Measurements from ENCODE around the gene OXLD1.
"Not testable (repeated sequence)": the region's sequence is repeated elsewhere in the genome, so short reads cannot be mapped to it uniquely, and the experiment has no call there.

OXLD1 gene

DNA sequence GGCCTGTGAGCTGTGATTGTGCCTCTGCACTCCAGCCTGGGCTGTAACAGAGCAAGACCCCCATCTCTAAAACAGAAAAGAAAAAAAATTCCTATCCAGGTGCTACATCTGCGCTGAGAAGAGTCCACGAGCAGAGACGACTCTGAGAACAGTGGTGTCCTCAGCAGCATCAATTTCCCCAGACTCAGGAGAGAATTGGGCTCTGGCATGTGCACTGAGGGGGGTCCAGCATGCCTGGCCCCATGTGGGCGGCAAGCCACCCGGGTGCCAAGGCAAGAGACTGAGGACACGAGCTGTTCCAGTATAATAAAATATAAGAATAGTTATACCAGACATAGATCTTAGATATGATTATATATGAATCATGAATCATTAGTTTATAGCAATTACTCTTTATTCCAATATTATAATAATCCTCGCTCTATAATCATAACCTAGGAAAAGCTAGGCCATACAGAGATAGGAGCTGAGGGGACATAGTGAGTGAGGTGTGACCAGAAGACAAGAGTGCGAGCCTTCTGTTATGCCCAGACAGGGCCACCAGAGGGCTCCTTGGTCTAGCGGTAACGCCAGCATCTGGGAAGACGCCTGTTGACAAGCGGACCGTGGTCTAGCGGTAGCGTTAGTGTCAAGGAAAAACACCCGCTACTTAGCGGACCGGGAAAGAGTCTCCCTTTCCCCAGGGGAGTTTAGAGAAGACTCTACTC, 9.3 kb upstream of the OXLD1 start:
- H3K36me3 ChIP-seq (ENCODE audit: control insufficient read depth, insufficient read depth, low read length), result peaks cover 38% of the 10 kb centered on the region
- not testable (repeated sequence) for H3K4me1 ChIP-seq (ENCODE audit: control insufficient read depth, insufficient read depth, low read length); H3K9me3 ChIP-seq (ENCODE audit: control insufficient read depth, insufficient read depth, low read length); H3K27ac ChIP-seq (ENCODE audit: low read depth, low read length); H3K4me3 ChIP-seq (ENCODE audit: low read depth, low read length); H3K27me3 ChIP-seq (ENCODE audit: control insufficient read depth, insufficient read depth, low read length); H3K9ac ChIP-seq (ENCODE audit: low read depth, low read length)

DNA sequence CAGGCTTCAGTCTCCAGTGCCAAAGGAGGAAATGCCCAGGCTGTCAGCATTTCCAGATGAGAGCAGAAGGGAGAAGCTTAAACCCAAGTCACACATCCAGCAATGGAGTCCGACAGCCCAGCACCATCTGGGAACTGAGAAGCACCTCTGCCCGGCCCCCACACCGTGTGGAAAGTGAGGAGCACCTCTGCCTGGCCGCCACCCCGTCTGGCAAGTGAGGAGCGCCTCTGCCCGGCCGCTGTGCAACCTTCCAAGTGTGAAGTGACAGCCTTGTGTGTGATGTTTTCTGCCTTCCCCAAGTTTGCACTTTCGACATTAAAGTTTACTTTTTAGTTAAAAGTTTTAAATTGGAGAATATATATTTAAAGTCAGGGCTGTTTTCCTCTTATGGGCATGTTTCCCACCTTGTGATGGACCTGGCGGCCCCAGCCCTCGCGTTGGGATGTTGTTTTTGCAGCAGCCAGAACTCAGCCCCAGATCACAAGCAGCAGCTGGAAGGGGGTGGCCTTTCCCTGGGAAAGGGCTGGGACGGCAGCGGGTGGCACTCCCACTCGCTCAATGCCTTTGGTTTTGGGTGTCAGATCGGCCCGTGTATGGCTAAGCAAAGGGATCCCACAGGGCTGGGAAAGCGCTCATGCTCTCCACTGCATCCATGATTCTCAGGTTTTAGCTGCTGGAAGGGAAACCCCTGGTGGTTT, 7.3 kb upstream of the OXLD1 start:
- no peaks in the 10 kb centered on the region for H3K27me3 ChIP-seq (ENCODE audit: control insufficient read depth, insufficient read depth, low read length)
- H3K9ac ChIP-seq (ENCODE audit: low read depth, low read length), result no peak overlapping the region
- H3K4me1 ChIP-seq (ENCODE audit: control insufficient read depth, insufficient read depth, low read length), result no peaks in the 10 kb centered on the region
- no peaks in the 10 kb centered on the region for H3K9me3 ChIP-seq (ENCODE audit: control insufficient read depth, insufficient read depth, low read length)
- H3K27ac ChIP-seq (ENCODE audit: low read depth, low read length), result no peak overlapping the region
- H3K36me3 ChIP-seq (ENCODE audit: control insufficient read depth, insufficient read depth, low read length), result peaks cover 57% of the 10 kb centered on the region
- H3K4me3 ChIP-seq (ENCODE audit: low read depth, low read length), result no peak overlapping the region

DNA sequence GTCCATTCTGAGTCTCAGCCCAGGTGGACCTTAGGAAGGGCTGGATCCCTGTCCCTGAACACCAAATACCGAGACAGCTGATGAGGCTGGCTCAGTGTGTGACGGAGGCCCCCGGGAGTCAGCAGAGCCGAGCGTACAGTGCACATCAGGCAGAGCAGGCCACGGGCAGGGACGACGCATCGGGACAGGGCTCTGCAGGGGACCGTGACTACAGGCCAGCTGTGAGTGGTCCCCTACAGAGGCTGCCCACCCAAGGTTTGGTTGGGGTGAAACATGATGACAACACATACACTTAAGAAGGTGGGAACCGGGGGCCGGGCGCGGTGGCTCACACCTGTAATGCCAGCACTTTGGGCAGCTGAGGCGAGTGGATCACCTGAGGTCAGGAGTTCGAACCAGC, 6.5 kb upstream of the OXLD1 start:
- Histone ChIP-seq H3K4me3 (ENCODE audit: low read depth, low read length) (no peak overlapping the region), H3K9me3 (ENCODE audit: control insufficient read depth, insufficient read depth, low read length) (no peaks in the 10 kb centered on the region), H3K9ac (ENCODE audit: low read depth, low read length) (no peak overlapping the region), H3K27me3 (ENCODE audit: control insufficient read depth, insufficient read depth, low read length) (no peaks in the 10 kb centered on the region), H3K4me1 (ENCODE audit: control insufficient read depth, insufficient read depth, low read length) (no peaks in the 10 kb centered on the region), H3K27ac (ENCODE audit: low read depth, low read length) (no peak overlapping the region), H3K36me3 (ENCODE audit: control insufficient read depth, insufficient read depth, low read length) (peaks cover 65% of the 10 kb centered on the region)

DNA sequence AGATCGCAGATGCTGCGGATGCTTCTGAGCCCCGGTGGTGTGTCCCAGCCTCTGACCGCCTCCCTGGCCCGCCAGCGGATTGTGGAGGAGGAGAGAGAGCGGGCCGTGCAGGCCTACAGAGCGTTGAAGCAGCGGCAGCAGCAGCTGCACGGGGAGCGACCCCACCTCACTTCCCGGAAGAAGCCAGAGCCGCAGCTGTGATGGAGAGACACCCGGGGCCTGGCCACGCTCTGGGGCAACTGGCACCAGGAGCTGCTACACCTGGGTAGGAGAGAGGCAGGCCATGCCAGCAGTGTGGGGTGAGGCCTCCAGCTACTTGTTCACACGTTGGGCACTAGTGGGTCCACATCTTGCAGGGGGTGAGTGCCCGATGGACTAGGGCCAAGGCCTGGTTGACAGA, 6.1 kb upstream of the OXLD1 start:
- Histone ChIP-seq H3K36me3 (ENCODE audit: control insufficient read depth, insufficient read depth, low read length) (peaks cover 68% of the 10 kb centered on the region), H3K9me3 (ENCODE audit: control insufficient read depth, insufficient read depth, low read length) (no peaks in the 10 kb centered on the region), H3K4me1 (ENCODE audit: control insufficient read depth, insufficient read depth, low read length) (no peaks in the 10 kb centered on the region), H3K9ac (ENCODE audit: low read depth, low read length) (no peak overlapping the region), H3K27ac (ENCODE audit: low read depth, low read length) (no peak overlapping the region), H3K27me3 (ENCODE audit: control insufficient read depth, insufficient read depth, low read length) (no peaks in the 10 kb centered on the region), H3K4me3 (ENCODE audit: low read depth, low read length) (no peak overlapping the region)

DNA sequence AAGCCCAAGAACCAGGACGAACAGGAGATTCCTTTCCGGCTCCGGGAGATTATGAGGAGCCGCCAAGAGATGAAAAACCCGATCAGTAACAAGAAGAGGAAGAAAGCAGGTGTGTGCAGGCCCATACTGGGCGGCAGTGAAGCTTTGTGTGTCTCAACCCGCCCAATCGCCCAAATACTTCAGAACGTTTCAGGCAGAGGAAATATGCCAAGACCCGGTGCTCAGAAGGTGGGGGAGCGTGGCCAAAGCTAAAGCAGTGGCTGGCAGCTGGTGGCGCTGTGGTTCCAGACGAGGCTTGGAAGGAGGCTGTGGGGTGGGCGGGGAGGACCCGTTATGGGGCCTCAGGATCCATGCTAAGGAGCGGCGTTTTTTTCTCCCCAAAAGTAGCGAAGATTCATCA, 1.3 kb upstream of the OXLD1 start:
- Histone ChIP-seq H3K4me1 (ENCODE audit: control insufficient read depth, insufficient read depth, low read length) (peaks cover 5% of the 10 kb centered on the region; the same call in 1 of the 2 replicates), H3K36me3 (ENCODE audit: control insufficient read depth, insufficient read depth, low read length) (peaks cover 57% of the 10 kb centered on the region), H3K9me3 (ENCODE audit: control insufficient read depth, insufficient read depth, low read length) (no peaks in the 10 kb centered on the region), H3K27ac (ENCODE audit: low read depth, low read length) (no peak overlapping the region), H3K9ac (ENCODE audit: low read depth, low read length) (no peak overlapping the region), H3K27me3 (ENCODE audit: control insufficient read depth, insufficient read depth, low read length) (no peaks in the 10 kb centered on the region), H3K4me3 (ENCODE audit: low read depth, low read length) (0 out of 2 replicates have a peak overlapping the region, but pooled peaks have one; percentile 14)

DNA sequence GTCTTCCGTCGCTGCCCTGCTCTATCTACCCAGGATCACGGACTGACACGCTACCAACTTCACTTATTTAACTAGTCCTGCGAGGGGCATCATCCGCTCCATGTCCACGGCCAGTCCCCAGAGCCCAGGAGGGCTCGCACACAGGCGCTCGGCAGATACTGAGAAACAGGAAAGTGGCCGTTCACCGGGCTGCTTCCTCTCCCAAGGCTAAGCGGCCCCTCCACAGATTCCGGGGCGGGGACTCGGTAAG, 388 bp downstream of the OXLD1 start:
- Histone ChIP-seq H3K27ac (ENCODE audit: low read depth, low read length) (peak overlapping the region; percentile 89), H3K9ac (ENCODE audit: low read depth, low read length) (peak overlapping the region; percentile 27; the same call in 1 of the 2 replicates), H3K4me3 (ENCODE audit: low read depth, low read length) (peak overlapping the region; percentile 93), H3K9me3 (ENCODE audit: control insufficient read depth, insufficient read depth, low read length) (no peaks in the 10 kb centered on the region), H3K27me3 (ENCODE audit: control insufficient read depth, insufficient read depth, low read length) (no peaks in the 10 kb centered on the region), H3K4me1 (ENCODE audit: control insufficient read depth, insufficient read depth, low read length) (peaks cover 5% of the 10 kb centered on the region; the same call in 1 of the 2 replicates), H3K36me3 (ENCODE audit: control insufficient read depth, insufficient read depth, low read length) (peaks cover 39% of the 10 kb centered on the region)

DNA sequence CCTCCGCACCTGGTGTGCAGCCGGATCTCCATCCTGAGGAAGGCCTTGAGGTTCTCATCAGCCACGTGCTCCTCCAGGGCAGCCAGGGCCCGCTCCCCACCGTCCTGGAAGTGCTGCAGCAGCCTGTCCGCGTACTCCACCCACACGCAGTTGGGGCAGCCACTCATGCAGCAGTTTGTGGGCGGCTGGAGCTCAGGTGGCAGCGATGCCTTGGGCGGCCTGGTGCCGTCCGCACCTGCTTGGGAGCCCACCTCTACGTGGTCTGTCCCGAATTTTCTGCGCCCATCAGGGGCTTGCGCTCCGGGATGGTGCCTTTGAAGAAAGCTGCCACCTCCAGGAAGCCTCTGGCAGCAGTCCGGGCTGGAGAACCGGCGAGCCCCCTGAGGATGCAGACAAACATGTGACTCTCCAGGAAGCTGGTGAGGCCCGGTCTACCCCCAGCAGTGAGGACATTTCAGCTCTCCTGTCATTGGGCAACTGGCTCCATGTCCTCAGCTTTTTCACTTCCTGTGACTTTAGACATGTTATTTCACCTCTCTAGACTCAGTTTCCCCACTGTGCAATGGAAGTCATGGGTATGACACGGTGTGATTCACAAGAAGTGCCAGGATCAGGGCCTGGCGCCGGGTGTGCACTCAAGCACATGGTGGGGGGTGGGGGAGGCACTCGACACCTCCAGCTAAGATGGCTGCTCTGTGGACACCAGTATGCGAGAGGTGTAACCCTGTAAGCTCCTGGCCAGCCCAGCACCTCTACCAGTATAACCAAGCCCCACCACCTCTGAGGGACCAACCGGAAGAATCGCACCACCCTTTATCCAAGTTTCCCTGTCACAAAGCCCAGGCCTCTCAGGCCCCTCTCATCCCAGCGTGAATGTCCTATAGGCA, 957 bp downstream of the OXLD1 start:
- Histone ChIP-seq H3K27ac (ENCODE audit: low read depth, low read length) (peak overlapping the region; percentile 89), H3K36me3 (ENCODE audit: control insufficient read depth, insufficient read depth, low read length) (peaks cover 34% of the 10 kb centered on the region), H3K4me1 (ENCODE audit: control insufficient read depth, insufficient read depth, low read length) (peaks cover 5% of the 10 kb centered on the region; the same call in 1 of the 2 replicates)

DNA sequence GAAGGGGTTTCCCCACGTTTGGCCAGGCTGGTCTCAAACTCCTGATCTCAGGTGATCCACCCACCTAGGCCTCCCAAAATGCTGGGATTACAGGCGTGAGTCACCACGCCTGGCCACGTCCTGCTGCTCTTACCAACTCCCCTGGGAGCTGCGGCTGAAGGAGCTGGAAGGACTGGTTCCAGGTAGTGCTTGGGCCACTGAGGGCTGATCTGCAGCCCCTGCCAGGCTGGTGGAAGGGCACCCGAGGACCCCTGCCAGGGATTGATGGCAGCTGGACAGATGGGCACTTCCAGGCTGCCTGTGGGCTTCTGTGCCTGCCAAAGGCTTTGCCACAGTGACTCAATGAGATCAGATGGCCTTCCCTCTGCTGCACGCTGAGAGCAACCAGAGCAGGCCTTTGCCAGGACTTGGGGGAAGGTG, 2.3 kb downstream of the OXLD1 start:
- H3K36me3 ChIP-seq (ENCODE audit: control insufficient read depth, insufficient read depth, low read length), result peaks cover 20% of the 10 kb centered on the region
- H3K27ac ChIP-seq (ENCODE audit: low read depth, low read length), result no peak overlapping the region
- no peaks in the 10 kb centered on the region for H3K27me3 ChIP-seq (ENCODE audit: control insufficient read depth, insufficient read depth, low read length)
- no peak overlapping the region for H3K9ac ChIP-seq (ENCODE audit: low read depth, low read length)
- H3K9me3 ChIP-seq (ENCODE audit: control insufficient read depth, insufficient read depth, low read length), result no peaks in the 10 kb centered on the region
- H3K4me1 ChIP-seq (ENCODE audit: control insufficient read depth, insufficient read depth, low read length), result peaks cover 5% of the 10 kb centered on the region; the same call in 1 of the 2 replicates
- no peak overlapping the region for H3K4me3 ChIP-seq (ENCODE audit: low read depth, low read length)

More for the DNA sequence above, 957 bp downstream of the OXLD1 start:
- Histone ChIP-seq H3K27me3 (ENCODE audit: control insufficient read depth, insufficient read depth, low read length) (no peaks in the 10 kb centered on the region), H3K9ac (ENCODE audit: low read depth, low read length) (peak overlapping the region; percentile 27; the same call in 1 of the 2 replicates), H3K4me3 (ENCODE audit: low read depth, low read length) (peak overlapping the region; percentile 93), H3K9me3 (ENCODE audit: control insufficient read depth, insufficient read depth, low read length) (no peaks in the 10 kb centered on the region)

DNA sequence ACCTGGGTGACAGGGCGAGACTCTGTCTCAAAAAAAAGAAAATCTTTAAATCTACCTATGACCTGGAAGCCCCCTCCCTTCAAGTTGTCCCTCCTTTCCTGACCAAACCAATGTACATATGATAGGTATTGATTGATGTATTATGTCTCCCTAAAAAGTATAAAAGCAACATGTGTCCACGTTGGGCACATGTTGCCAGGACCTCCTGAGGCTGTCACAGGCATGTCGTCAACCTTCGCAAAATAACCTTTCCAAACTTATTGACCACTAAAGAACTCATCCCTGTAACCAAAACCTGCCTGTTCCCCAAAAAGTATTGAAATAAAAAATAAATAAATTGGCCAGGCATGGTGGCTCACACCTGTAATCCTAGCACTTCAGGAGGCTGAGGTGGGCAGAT, 4.4 kb downstream of the OXLD1 start:
- H3K36me3 ChIP-seq (ENCODE audit: control insufficient read depth, insufficient read depth, low read length), result peaks cover 6% of the 10 kb centered on the region; the same call in 1 of the 2 replicates
- no peak overlapping the region for H3K9ac ChIP-seq (ENCODE audit: low read depth, low read length)
- no peaks in the 10 kb centered on the region for H3K27me3 ChIP-seq (ENCODE audit: control insufficient read depth, insufficient read depth, low read length)
- peaks cover 5% of the 10 kb centered on the region; the same call in 1 of the 2 replicates for H3K4me1 ChIP-seq (ENCODE audit: control insufficient read depth, insufficient read depth, low read length)
- no peak overlapping the region for H3K27ac ChIP-seq (ENCODE audit: low read depth, low read length)
- H3K9me3 ChIP-seq (ENCODE audit: control insufficient read depth, insufficient read depth, low read length), result no peaks in the 10 kb centered on the region
- H3K4me3 ChIP-seq (ENCODE audit: low read depth, low read length), result no peak overlapping the region

DNA sequence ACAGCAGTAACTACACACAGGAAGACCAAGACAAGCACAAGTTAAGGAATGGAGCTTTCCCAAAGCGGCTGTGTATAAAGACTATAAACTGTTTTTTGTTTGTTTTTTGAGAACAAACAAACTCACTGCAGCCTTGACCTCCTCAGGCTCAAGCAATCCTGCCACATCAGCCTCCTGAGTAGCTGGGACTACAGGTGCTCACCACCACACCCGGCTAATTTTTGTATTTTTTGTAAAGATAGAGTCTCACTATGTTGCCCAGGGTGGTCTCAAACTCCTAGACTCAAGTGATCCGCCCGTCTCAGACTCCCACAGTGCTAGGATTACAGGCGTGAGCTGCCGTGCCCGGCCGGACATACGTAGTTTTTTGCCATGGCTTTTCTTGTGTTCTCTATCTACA, 6.0 kb downstream of the OXLD1 start:
- peaks cover 2% of the 10 kb centered on the region; the same call in 1 of the 2 replicates for H3K4me1 ChIP-seq (ENCODE audit: control insufficient read depth, insufficient read depth, low read length)

More for the DNA sequence above, 6.0 kb downstream of the OXLD1 start:
- Histone ChIP-seq H3K4me3 (ENCODE audit: low read depth, low read length) (no peak overlapping the region), H3K9ac (ENCODE audit: low read depth, low read length) (no peak overlapping the region), H3K36me3 (ENCODE audit: control insufficient read depth, insufficient read depth, low read length) (peaks cover 6% of the 10 kb centered on the region; the same call in 1 of the 2 replicates), H3K27ac (ENCODE audit: low read depth, low read length) (no peak overlapping the region), H3K9me3 (ENCODE audit: control insufficient read depth, insufficient read depth, low read length) (no peaks in the 10 kb centered on the region), H3K27me3 (ENCODE audit: control insufficient read depth, insufficient read depth, low read length) (no peaks in the 10 kb centered on the region)

Measured in HUES48 (cell line).